Skeletal muscle tissue (tissue), 4 donors: ENCODE results near the gene C19orf67. TPM values are rescaled to one million over a fixed set of nuclear protein-coding genes. Genes with fewer than 3 reads are reported as not detected.

ENCODE experiments used
- H3K27ac ChIP-seq: one replicate; pipeline ENCODE4 v1.7.0; 2013; ENCODE audit warnings: mild to moderate bottlenecking, low read depth, low read length, inconsistent platforms
- H3K27me3 ChIP-seq, 3 donors: one replicate each; pipeline ENCODE4 v1.7.0; 2013; ENCODE audit warnings: low read length in 3 of 3; ENCODE audit not compliant: control insufficient read depth in 3 of 3, insufficient read depth in 3 of 3
- H3K36me3 ChIP-seq, 3 donors: one replicate each; pipeline ENCODE4 v1.7.0; 2013; ENCODE audit warnings: low read length in 3 of 3; ENCODE audit not compliant: control insufficient read depth in 3 of 3, insufficient read depth in 3 of 3
- H3K4me1 ChIP-seq, 3 donors: one replicate each; pipeline ENCODE4 v1.7.0; 2013; ENCODE audit warnings: low read length in 3 of 3, mild to moderate bottlenecking in 3 of 3; ENCODE audit not compliant: control insufficient read depth in 3 of 3, insufficient read depth in 3 of 3
- H3K4me3 ChIP-seq, 3 donors: one replicate each; pipeline ENCODE4 v1.7.0; 2013; ENCODE audit warnings: low read length in 3 of 3
- H3K9ac ChIP-seq, 3 donors: one replicate each; pipeline ENCODE4 v1.7.0; 2013; ENCODE audit warnings: low read length in 3 of 3, mild to moderate bottlenecking in 3 of 3, moderate library complexity in 2 of 3, low read depth in 1 of 3
- H3K9me3 ChIP-seq, 3 donors: one replicate each; pipeline ENCODE4 v1.7.0; 2013; ENCODE audit warnings: low read length in 3 of 3; ENCODE audit not compliant: control insufficient read depth in 3 of 3
- total RNA-seq: library from RNA; depleted of rRNA; stranded (reverse); fragments of >200 nt; gene quantifications from one replicate; pipeline ENCODE4 v1.2.3, GENCODE V29; 2014
- donor health status: Osteomylitis.

Gene C19orf67
- total RNA-seq, 1 donor from 2014 or later, result not detected

GRCh38 chr19:14059093-14059480, 26.5 kb downstream of the C19orf67 start:
- no peaks in the 10 kb centered on the region for H3K36me3 ChIP-seq
- H3K9ac ChIP-seq, result no peak overlapping the region
- no peak overlapping the region for H3K27ac ChIP-seq
- H3K27me3 ChIP-seq, result peaks cover 40 to 49% (median 42%) of the 10 kb centered on the region in 3 donors
- no peaks in the 10 kb centered on the region for H3K9me3 ChIP-seq
- peaks cover 0 to 8% (median 4%) of the 10 kb centered on the region in 3 donors for H3K4me1 ChIP-seq
- H3K4me3 ChIP-seq, result no peak overlapping the region

GRCh38 chr19:14058182-14059092, 27.1 kb downstream of the C19orf67 start:
- peaks cover 40 to 49% (median 42%) of the 10 kb centered on the region in 3 donors for H3K27me3 ChIP-seq
- no peak overlapping the region for H3K27ac ChIP-seq
- H3K36me3 ChIP-seq, result no peaks in the 10 kb centered on the region
- peaks cover 0 to 8% (median 4%) of the 10 kb centered on the region in 3 donors for H3K4me1 ChIP-seq
- H3K9ac ChIP-seq, result no peak overlapping the region
- H3K4me3 ChIP-seq, result no peak overlapping the region
- H3K9me3 ChIP-seq, result no peaks in the 10 kb centered on the region

- H3K4me3 ChIP-seq, result no peak overlapping the region
- H3K9ac ChIP-seq, result no peak overlapping the region
- peaks cover 36 to 49% (median 42%) of the 10 kb centered on the region in 3 donors for H3K27me3 ChIP-seq
- peaks cover 0 to 8% (median 4%) of the 10 kb centered on the region in 3 donors for H3K4me1 ChIP-seq
- no peak overlapping the region for H3K27ac ChIP-seq
- no peaks in the 10 kb centered on the region for H3K9me3 ChIP-seq
- no peaks in the 10 kb centered on the region for H3K36me3 ChIP-seq
These were observed 28.7 kb downstream of the C19orf67 start for GRCh38 chr19:14056741-14057356.

GRCh38 chr19:14056069-14056666, 29.4 kb downstream of the C19orf67 start:
- Histone ChIP-seq H3K4me3 (no peak overlapping the region), H3K27ac (no peak overlapping the region), H3K4me1 (peaks cover 0 to 8% (median 4%) of the 10 kb centered on the region in 3 donors), H3K9me3 (no peaks in the 10 kb centered on the region), H3K27me3 (peaks cover 31 to 45% (median 38%) of the 10 kb centered on the region in 3 donors), H3K36me3 (no peaks in the 10 kb centered on the region), H3K9ac (peak overlapping the region in 1 of 3 donors; percentile 3)

GRCh38 chr19:14055396-14055795, 30.2 kb downstream of the C19orf67 start:
- Histone ChIP-seq H3K4me1 (peaks cover 0 to 8% (median 4%) of the 10 kb centered on the region in 3 donors), H3K27ac (no peak overlapping the region), H3K4me3 (no peak overlapping the region), H3K9ac (no peak overlapping the region), H3K9me3 (no peaks in the 10 kb centered on the region), H3K36me3 (no peaks in the 10 kb centered on the region), H3K27me3 (peaks cover 25 to 39% (median 32%) of the 10 kb centered on the region in 3 donors)

- H3K9ac ChIP-seq, result no peak overlapping the region
- no peaks in the 10 kb centered on the region for H3K36me3 ChIP-seq
- peaks cover 18 to 33% (median 27%) of the 10 kb centered on the region in 3 donors for H3K27me3 ChIP-seq
- no peak overlapping the region for H3K4me3 ChIP-seq
- no peaks in the 10 kb centered on the region for H3K9me3 ChIP-seq
- no peak overlapping the region for H3K27ac ChIP-seq
- peaks cover 0 to 8% (median 4%) of the 10 kb centered on the region in 3 donors for H3K4me1 ChIP-seq
These were observed 30.9 kb downstream of the C19orf67 start for GRCh38 chr19:14054721-14055120.

- no peaks in the 10 kb centered on the region for H3K36me3 ChIP-seq
- H3K9ac ChIP-seq, result no peak overlapping the region
- H3K4me1 ChIP-seq, result peaks cover 0 to 8% (median 4%) of the 10 kb centered on the region in 3 donors
- no peaks in the 10 kb centered on the region for H3K9me3 ChIP-seq
- no peak overlapping the region for H3K27ac ChIP-seq
- H3K4me3 ChIP-seq, result no peak overlapping the region
- H3K27me3 ChIP-seq, result peaks cover 12 to 26% (median 20%) of the 10 kb centered on the region in 3 donors
These were observed 31.5 kb downstream of the C19orf67 start for GRCh38 chr19:14054099-14054498.

- no peak overlapping the region for H3K9ac ChIP-seq
- H3K4me3 ChIP-seq, result no peak overlapping the region
- no peak overlapping the region for H3K27ac ChIP-seq
- peaks cover 6 to 20% (median 14%) of the 10 kb centered on the region in 3 donors for H3K27me3 ChIP-seq
- H3K36me3 ChIP-seq, result no peaks in the 10 kb centered on the region
- no peaks in the 10 kb centered on the region for H3K9me3 ChIP-seq
- peaks cover 0 to 8% (median 4%) of the 10 kb centered on the region in 3 donors for H3K4me1 ChIP-seq
These were observed 32.1 kb downstream of the C19orf67 start for GRCh38 chr19:14053500-14053899.

GRCh38 chr19:14053032-14053431, 32.6 kb downstream of the C19orf67 start:
- H3K36me3 ChIP-seq, result no peaks in the 10 kb centered on the region
- no peak overlapping the region for H3K9ac ChIP-seq
- no peak overlapping the region for H3K4me3 ChIP-seq
- H3K27ac ChIP-seq, result no peak overlapping the region
- H3K4me1 ChIP-seq, result peaks cover 0 to 5% (median 4%) of the 10 kb centered on the region in 3 donors
- H3K27me3 ChIP-seq, result peaks cover 2 to 16% (median 10%) of the 10 kb centered on the region in 3 donors
- no peaks in the 10 kb centered on the region for H3K9me3 ChIP-seq
